Measurements from ENCODE around the gene IL4. TPM values are rescaled to one million over a fixed set of nuclear protein-coding genes. Genes with fewer than 3 reads are reported as not detected.

IL4 gene
- total RNA-seq, 1 experiment from 2014 or later: not detected

GRCh38 chr5:132641241-132641723, 32.5 kb upstream of the IL4 start:
- H3K4me1 ChIP-seq: peaks cover 1% of the 10 kb centered on the region
- H3K27ac Mint-ChIP-seq (ENCODE audit: unreplicated experiment): no peak overlapping the region
- intact Hi-C loops (cut with micrococcal nuclease; ENCODE audit: unreplicated experiment): no loop called here
- no peak overlapping the region for H3K4me3 Mint-ChIP-seq (ENCODE audit: unreplicated experiment)
- H3K9me3 ChIP-seq: no peaks in the 10 kb centered on the region
- H3K27me3 Mint-ChIP-seq (ENCODE audit: insufficient read depth, unreplicated experiment): no peaks in the 10 kb centered on the region
- POLR2A ChIA-PET: no interaction called here
- H3K4me1 Mint-ChIP-seq (ENCODE audit: low read depth, unreplicated experiment): peaks cover 4% of the 10 kb centered on the region
- H3K27me3 ChIP-seq (replicated peaks; ENCODE audit: control insufficient read depth, insufficient read depth, low read length): no peaks in the 10 kb centered on the region
- H3K4me3 ChIP-seq (ENCODE audit: low read depth, low read length): no peak overlapping the region
- TF ChIP-seq CTCF (IDR thresholded peaks at IDR 0.05; ENCODE audit: insufficient read depth in 1 of 2, low read depth in 1 of 2, low read length in 1 of 2, severe bottlenecking in 1 of 2, unreplicated experiment in 1 of 2): no peak
- BruUV-seq (replicated peaks): no TSS peak
- CTCF ChIA-PET: interaction anchor here (1.1 kb wide), 1 partner anchor 179 kb away, joined by 4 read pairs; no protein-coding TSS in a partner anchor
- H3K36me3 ChIP-seq (ENCODE audit: control insufficient read depth, insufficient read depth, low read length): no peaks in the 10 kb centered on the region; the same call in none of the 2 replicates
- H3K36me3 Mint-ChIP-seq (ENCODE audit: insufficient read depth, unreplicated experiment): peaks cover 68% of the 10 kb centered on the region
- H3K9me3 Mint-ChIP-seq (ENCODE audit: unreplicated experiment): no peaks in the 10 kb centered on the region
- no peak for DNase-seq

GRCh38 chr5:132641841-132642240, 31.9 kb upstream of the IL4 start:
- no peak overlapping the region for H3K4me3 Mint-ChIP-seq (ENCODE audit: unreplicated experiment)
- no peak for TF ChIP-seq CTCF (IDR thresholded peaks at IDR 0.05; ENCODE audit: insufficient read depth in 1 of 2, low read depth in 1 of 2, low read length in 1 of 2, severe bottlenecking in 1 of 2, unreplicated experiment in 1 of 2)
- no peak overlapping the region for H3K27ac Mint-ChIP-seq (ENCODE audit: unreplicated experiment)
- POLR2A ChIA-PET: no interaction called here
- intact Hi-C loops (cut with micrococcal nuclease; ENCODE audit: unreplicated experiment): no loop called here
- H3K4me3 ChIP-seq (ENCODE audit: low read depth, low read length): no peak overlapping the region
- H3K4me1 ChIP-seq: peaks cover 7% of the 10 kb centered on the region
- no peaks in the 10 kb centered on the region; the same call in none of the 2 replicates for H3K36me3 ChIP-seq (ENCODE audit: control insufficient read depth, insufficient read depth, low read length)
- H3K27me3 Mint-ChIP-seq (ENCODE audit: insufficient read depth, unreplicated experiment): no peaks in the 10 kb centered on the region
- BruUV-seq (replicated peaks): no TSS peak
- no peaks in the 10 kb centered on the region for H3K27me3 ChIP-seq (replicated peaks; ENCODE audit: control insufficient read depth, insufficient read depth, low read length)
- DNase-seq: no peak
- H3K9me3 ChIP-seq: no peaks in the 10 kb centered on the region
- CTCF ChIA-PET: interaction anchor here (1.1 kb wide), 1 partner anchor 178 kb away, joined by 4 read pairs; no protein-coding TSS in a partner anchor
- H3K4me1 Mint-ChIP-seq (ENCODE audit: low read depth, unreplicated experiment): peaks cover 10% of the 10 kb centered on the region
- peaks cover 63% of the 10 kb centered on the region for H3K36me3 Mint-ChIP-seq (ENCODE audit: insufficient read depth, unreplicated experiment)
- H3K9me3 Mint-ChIP-seq (ENCODE audit: unreplicated experiment): no peaks in the 10 kb centered on the region

- Mint-ChIP-seq H3K27me3 (ENCODE audit: insufficient read depth, unreplicated experiment) (no peaks in the 10 kb centered on the region), H3K4me1 (ENCODE audit: low read depth, unreplicated experiment) (peaks cover 12% of the 10 kb centered on the region), H3K27ac (ENCODE audit: unreplicated experiment) (no peak overlapping the region), H3K9me3 (ENCODE audit: unreplicated experiment) (peaks cover 12% of the 10 kb centered on the region), H3K36me3 (ENCODE audit: insufficient read depth, unreplicated experiment) (peaks cover 51% of the 10 kb centered on the region), H3K4me3 (ENCODE audit: unreplicated experiment) (no peak overlapping the region)
- H3K9me3 ChIP-seq: peaks cover 7% of the 10 kb centered on the region
- H3K27me3 ChIP-seq (replicated peaks; ENCODE audit: control insufficient read depth, insufficient read depth, low read length): no peaks in the 10 kb centered on the region
- H3K4me1 ChIP-seq: peaks cover 17% of the 10 kb centered on the region
- ChIA-PET CTCF (no interaction called here), POLR2A (no interaction called here)
- no peaks in the 10 kb centered on the region; the same call in none of the 2 replicates for H3K36me3 ChIP-seq (ENCODE audit: control insufficient read depth, insufficient read depth, low read length)
- intact Hi-C loops (cut with micrococcal nuclease; ENCODE audit: unreplicated experiment): no loop called here
- no peak overlapping the region for H3K4me3 ChIP-seq (ENCODE audit: low read depth, low read length)
- no peak for DNase-seq
- TF ChIP-seq CTCF (IDR thresholded peaks at IDR 0.05; ENCODE audit: insufficient read depth in 1 of 2, low read depth in 1 of 2, low read length in 1 of 2, severe bottlenecking in 1 of 2, unreplicated experiment in 1 of 2): no peak
- BruUV-seq (replicated peaks): no TSS peak
Observed at GRCh38 chr5:132644177-132644576, 29.6 kb upstream of the IL4 start.
